Upper lobe of left lung (tissue), 6 donors: ENCODE data around the gene RPS6KB1. TPM values are rescaled to one million over a fixed set of nuclear protein-coding genes. Genes with fewer than 3 reads are reported as not detected.
A peak's percentile ranks its signal among the peaks of the same experiment; 100 is the strongest.
"Not testable (repeated sequence)": the region's sequence is repeated elsewhere in the genome, so short reads cannot be mapped to it uniquely, and the experiment has no call there.

Experiments used
- ATAC-seq, 2 donors: fragments of 200-7000 bp; cut with Tn5 transposase; one replicate each; pipeline ENCODE4 v1.9.1; 2022; ENCODE audit warnings: mild to moderate bottlenecking in 2 of 2, moderate library complexity in 2 of 2; ENCODE audit not compliant: low FRiP score in 2 of 2
- DNase-seq, 2 donors: peaks; one replicate each; pipeline ENCODE4 v3.0.0-alpha.2; 2019 to 2020
- H3K27ac ChIP-seq, 4 donors: fragments of 200-600 bp; sonication (generic); one replicate each; pipeline ENCODE4 v1.5.1; 2016 to 2019
- H3K27me3 ChIP-seq, 4 donors: fragments of 200-600 bp; sonication (generic); one replicate each; pipeline ENCODE4 v1.5.1; 2017 to 2019
- H3K36me3 ChIP-seq, 4 donors: fragments of 200-600 bp; sonication (generic); one replicate each; pipeline ENCODE4 v1.5.1; 2016 to 2019
- H3K4me1 ChIP-seq, 4 donors: fragments of 200-600 bp; sonication (generic); one replicate each; pipeline ENCODE4 v1.5.1; 2018 to 2019
- H3K4me3 ChIP-seq, 4 donors: fragments of 200-600 bp; sonication (generic); one replicate each; pipeline ENCODE4 v1.5.1; 2017 to 2019; ENCODE audit warnings: mild to moderate bottlenecking in 2 of 4, moderate library complexity in 1 of 4
- H3K9me3 ChIP-seq, 4 donors: fragments of 200-600 bp; sonication (generic); one replicate each; pipeline ENCODE4 v1.5.1; 2018 to 2019
- EP300 ChIP-seq, 4 donors: sonication (generic); formaldehyde crosslinking; IDR thresholded peaks; one replicate each; pipeline ENCODE4 v1.5.1; 2017; ENCODE audit warnings: antibody characterized with exemption in 4 of 4, control low read depth in 2 of 4
- POLR2A ChIP-seq, 4 donors: fragments of 450-650 bp; IDR thresholded peaks; one replicate each; pipeline ENCODE4 v1.5.1; 2016 to 2017; ENCODE audit warnings: antibody characterized with exemption in 4 of 4, mild to moderate bottlenecking in 2 of 4
- POLR2AphosphoS5 ChIP-seq, 2 donors: sonication (generic); formaldehyde crosslinking; IDR thresholded peaks; one replicate each; pipeline ENCODE4 v1.5.1; 2017; ENCODE audit warnings: antibody characterized with exemption in 2 of 2
- WGBS, 2 donors: methylation state at CpG; one replicate each; pipeline ENCODE4 v1.1.5; 2017 to 2018; 5-methylcytosine and 5-hydroxymethylcytosine counted together
- total RNA-seq, 6 donors: library from RNA; depleted of rRNA in 4 of 6; stranded (reverse); fragments of >200 nt in 4 of 6; gene quantifications; one replicate each; pipeline versions ENCODE4 v1.1.0 to v1.2.1, GENCODE V29; 2016 to 2021
- TF ChIP-seq, protein P1 (sequence below), 6 experiments: fragments of 450-650 bp in 4 of 6; fragments of 200-600 bp in 2 of 6; sonication (generic) in 2 of 6; IDR thresholded peaks; one replicate each; pipeline ENCODE4 v1.5.1; 2016 to 2019; ENCODE audit warnings: antibody characterized with exemption in 6 of 6
- donor health status: DM: no; HTN: no; CAD: no; lungs with moderate emphysema.
- donor health status: DM: no; HTN: yes; CAD: no; lungs with severe emphysema.

RPS6KB1 gene
- total RNA-seq, 6 donors from 2014 or later = 13.1 to 60.8 (median 30.3) TPM

GRCh38 chr17:59853168-59853918 lies 39.6 kb upstream of the RPS6KB1 start:
- peak in 2 of 4 donors; percentile 7 to 27 for TF ChIP-seq EP300 (IDR thresholded peaks at IDR 0.05)
- TF ChIP-seq, protein P1, sequence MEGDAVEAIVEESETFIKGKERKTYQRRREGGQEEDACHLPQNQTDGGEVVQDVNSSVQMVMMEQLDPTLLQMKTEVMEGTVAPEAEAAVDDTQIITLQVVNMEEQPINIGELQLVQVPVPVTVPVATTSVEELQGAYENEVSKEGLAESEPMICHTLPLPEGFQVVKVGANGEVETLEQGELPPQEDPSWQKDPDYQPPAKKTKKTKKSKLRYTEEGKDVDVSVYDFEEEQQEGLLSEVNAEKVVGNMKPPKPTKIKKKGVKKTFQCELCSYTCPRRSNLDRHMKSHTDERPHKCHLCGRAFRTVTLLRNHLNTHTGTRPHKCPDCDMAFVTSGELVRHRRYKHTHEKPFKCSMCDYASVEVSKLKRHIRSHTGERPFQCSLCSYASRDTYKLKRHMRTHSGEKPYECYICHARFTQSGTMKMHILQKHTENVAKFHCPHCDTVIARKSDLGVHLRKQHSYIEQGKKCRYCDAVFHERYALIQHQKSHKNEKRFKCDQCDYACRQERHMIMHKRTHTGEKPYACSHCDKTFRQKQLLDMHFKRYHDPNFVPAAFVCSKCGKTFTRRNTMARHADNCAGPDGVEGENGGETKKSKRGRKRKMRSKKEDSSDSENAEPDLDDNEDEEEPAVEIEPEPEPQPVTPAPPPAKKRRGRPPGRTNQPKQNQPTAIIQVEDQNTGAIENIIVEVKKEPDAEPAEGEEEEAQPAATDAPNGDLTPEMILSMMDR (IDR thresholded peaks at IDR 0.05) = peak in 3 of 6 experiments; percentile 30 to 49 (median 32)
- TF ChIP-seq POLR2AphosphoS5 (IDR thresholded peaks at IDR 0.05) = peak in 1 of 2 donors; percentile 53
- TF ChIP-seq POLR2A (IDR thresholded peaks at IDR 0.05) = no peak
- H3K36me3 ChIP-seq = no peaks in the 10 kb centered on the region
- H3K4me1 ChIP-seq = peaks cover 34 to 54% (median 52%) of the 10 kb centered on the region in 4 donors
- H3K4me3 ChIP-seq = no peak overlapping the region
- no peaks in the 10 kb centered on the region for H3K9me3 ChIP-seq
- peak; percentile 40 to 70 for ATAC-seq
- peak overlapping the region; percentile 38 to 76 (median 62) for H3K27ac ChIP-seq
- no peaks in the 10 kb centered on the region for H3K27me3 ChIP-seq
- WGBS, 2 donors = 70 to 76% methylated on average over 11 to 14 of the region's 14 CpGs
- no peak for DNase-seq

DNA sequence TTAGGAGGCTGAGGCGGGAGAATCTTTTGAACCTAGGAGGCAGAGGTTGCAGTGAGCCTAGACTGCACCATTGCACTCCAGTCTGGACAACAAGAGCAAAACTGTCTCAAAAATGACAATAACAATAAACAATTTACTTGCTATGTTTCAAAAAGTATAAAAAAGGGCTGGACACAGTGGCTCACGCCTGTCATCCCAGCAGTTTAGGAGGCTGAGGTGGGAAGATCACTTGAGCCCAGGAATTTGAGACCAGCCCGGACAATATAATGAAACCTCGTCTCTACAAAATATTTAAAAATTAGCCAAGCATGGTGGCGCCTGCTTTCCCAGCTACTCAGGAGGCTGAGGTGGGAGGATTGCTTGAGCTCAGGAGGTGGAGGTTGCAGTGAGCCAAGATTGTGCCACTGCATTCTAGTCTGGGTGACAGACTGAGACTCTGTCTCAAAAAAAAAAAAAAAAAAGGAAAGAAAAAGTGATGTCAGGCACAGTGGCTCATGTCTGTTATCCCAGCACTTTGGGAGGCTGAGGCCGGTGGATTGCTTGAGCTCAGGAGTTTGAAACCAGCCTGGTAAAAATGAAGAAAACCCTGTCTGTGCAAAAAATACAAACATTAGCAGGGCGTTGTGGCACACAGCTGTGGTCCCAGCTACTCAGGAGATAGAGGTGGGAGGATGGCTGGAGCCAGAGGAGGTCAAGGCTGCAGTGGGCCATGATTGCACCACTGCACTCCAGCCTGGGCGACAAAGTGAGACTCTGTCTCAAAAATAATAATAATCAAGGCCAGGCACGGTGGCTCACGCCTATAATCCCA lies 38.8 kb upstream of the RPS6KB1 start:
- not testable (repeated sequence) for H3K36me3 ChIP-seq, ATAC-seq, H3K27me3 ChIP-seq, H3K9me3 ChIP-seq, DNase-seq, H3K4me3 ChIP-seq
- Histone ChIP-seq H3K4me1 (peaks cover 26 to 51% (median 45%) of the 10 kb centered on the region in 4 donors), H3K27ac (peak overlapping the region; percentile 12 to 76 (median 62))
- WGBS, 2 donors = 95 to 97% methylated on average over 10 of the region's 10 CpGs

- Histone ChIP-seq H3K4me1 (peaks cover 17 to 48% (median 28%) of the 10 kb centered on the region in 4 donors), H3K9me3 (no peaks in the 10 kb centered on the region), H3K27me3 (no peaks in the 10 kb centered on the region), H3K27ac (peak overlapping the region in 2 of 4 donors; percentile 31 to 32), H3K36me3 (peaks cover 0 to 17% (median 10%) of the 10 kb centered on the region in 4 donors), H3K4me3 (no peak overlapping the region)
- WGBS, 2 donors = 67 to 73% methylated on average over 3 of the region's 3 CpGs
- TF ChIP-seq EP300 (IDR thresholded peaks at IDR 0.05) = no peak
- no peak for TF ChIP-seq POLR2A (IDR thresholded peaks at IDR 0.05)
- TF ChIP-seq POLR2AphosphoS5 (IDR thresholded peaks at IDR 0.05) = no peak
- TF ChIP-seq, protein P1 (IDR thresholded peaks at IDR 0.05) = no peak
- ATAC-seq (peak in 1 of 2 donors; percentile 38), DNase-seq (no peak)
These were observed 35.8 kb upstream of the RPS6KB1 start for GRCh38 chr17:59856859-59857794.

- no peak overlapping the region for H3K4me3 ChIP-seq
- peaks cover 14 to 37% (median 19%) of the 10 kb centered on the region in 4 donors for H3K4me1 ChIP-seq
- peaks cover 0 to 25% (median 14%) of the 10 kb centered on the region in 4 donors for H3K36me3 ChIP-seq
- ATAC-seq (peak in 1 of 2 donors; percentile 59), DNase-seq (no peak)
- TF ChIP-seq, protein P1 (IDR thresholded peaks at IDR 0.05) = no peak
- TF ChIP-seq POLR2A (IDR thresholded peaks at IDR 0.05) (no peak), POLR2AphosphoS5 (IDR thresholded peaks at IDR 0.05) (no peak), EP300 (IDR thresholded peaks at IDR 0.05) (no peak)
- peak overlapping the region in 1 of 4 donors; percentile 17 for H3K27ac ChIP-seq
- WGBS, 2 donors = 73% methylated on average over 5 of the region's 5 CpGs
- no peaks in the 10 kb centered on the region for H3K27me3 ChIP-seq
- no peaks in the 10 kb centered on the region for H3K9me3 ChIP-seq
These were observed 34.6 kb upstream of the RPS6KB1 start for GRCh38 chr17:59858167-59858816.
